GM21723 (cell line): ENCODE data around the gene REP15.
"Not testable (repeated sequence)": the region's sequence is repeated elsewhere in the genome, so short reads cannot be mapped to it uniquely, and the experiment has no call there.

Experiments
- ATAC-seq: cut with Tn5 transposase; IDR thresholded peaks from one replicate; pipeline ENCODE4 v1.9.1; 2021; ENCODE audit warnings: mild to moderate bottlenecking, moderate library complexity; ENCODE audit not compliant: unreplicated experiment

REP15 gene

DNA sequence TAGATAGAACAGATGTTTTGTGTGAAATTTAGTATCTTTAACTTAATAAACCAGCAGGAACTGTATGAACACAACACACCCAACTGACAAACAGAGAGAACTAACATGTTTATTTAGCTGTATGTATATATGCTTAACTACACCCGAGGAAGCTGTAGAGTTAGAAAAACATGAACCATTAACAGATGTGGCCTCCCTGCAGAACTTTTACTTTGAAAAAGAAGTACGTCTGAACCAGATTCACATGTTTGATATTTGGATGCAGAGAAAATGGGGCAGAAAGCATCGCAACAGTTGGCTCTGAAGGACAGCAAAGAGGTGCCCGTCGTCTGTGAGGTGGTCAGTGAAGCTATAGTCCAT lies at the start of gene REP15:
Gene REP15 (plus strand): TSS at position 155 of the 360 bp plus-strand sequence. CDS start 116 bp downstream, at position 271.
- ATAC-seq: no peak

DNA sequence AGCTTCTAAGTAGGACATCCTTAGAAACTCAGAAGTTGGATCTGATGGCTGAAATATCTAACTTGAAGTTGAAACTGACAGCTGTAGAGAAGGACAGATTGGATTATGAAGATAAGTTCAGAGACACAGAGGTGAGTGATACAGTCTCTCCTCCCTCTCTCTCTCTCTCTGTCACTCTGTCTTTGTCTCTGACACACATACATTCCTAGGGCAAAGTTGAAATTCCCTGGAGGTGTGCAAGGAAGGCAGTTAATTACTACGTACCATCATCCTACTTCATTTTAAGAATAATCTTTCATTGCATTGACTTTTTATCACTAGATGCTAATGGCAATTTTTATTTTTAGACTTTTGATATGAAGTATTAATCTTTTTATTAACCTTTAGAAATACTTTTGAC lies 46.2 kb upstream of the REP15 start:
- no peak for ATAC-seq

GRCh38 chr12:27651201-27651600 lies 45.0 kb upstream of the REP15 start:
- no peak for ATAC-seq

DNA sequence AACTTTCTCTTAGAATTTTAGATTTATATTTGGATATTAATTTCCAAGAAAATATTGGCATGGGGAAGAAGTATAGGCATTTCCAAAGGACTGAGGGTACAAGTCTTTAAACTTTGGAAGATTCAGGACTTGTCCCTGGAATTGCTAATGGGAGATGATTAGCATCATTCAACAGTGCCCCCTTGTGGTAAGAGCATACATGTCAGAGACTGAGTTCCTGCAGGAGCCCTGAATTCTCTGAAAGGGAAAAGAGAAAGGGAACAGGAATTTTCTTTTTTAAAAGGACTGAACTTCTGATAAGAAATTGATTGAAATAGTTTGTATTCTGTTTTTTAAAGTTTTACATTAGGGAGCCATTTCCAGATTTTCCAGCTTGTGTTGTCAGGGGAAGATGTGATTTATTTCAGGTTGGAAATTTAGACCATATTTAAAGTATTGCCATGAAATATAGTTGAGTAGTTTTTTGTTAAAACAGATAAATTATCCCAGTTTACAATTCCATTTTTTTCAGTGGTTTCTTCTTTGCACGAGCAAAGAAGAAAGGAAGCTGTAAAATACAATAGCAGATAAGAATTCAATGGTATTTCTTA lies 44.0 kb upstream of the REP15 start:
- ATAC-seq: no peak

- no peak for ATAC-seq
Observed at GRCh38 chr12:27653661-27654060, 42.6 kb upstream of the REP15 start.

DNA sequence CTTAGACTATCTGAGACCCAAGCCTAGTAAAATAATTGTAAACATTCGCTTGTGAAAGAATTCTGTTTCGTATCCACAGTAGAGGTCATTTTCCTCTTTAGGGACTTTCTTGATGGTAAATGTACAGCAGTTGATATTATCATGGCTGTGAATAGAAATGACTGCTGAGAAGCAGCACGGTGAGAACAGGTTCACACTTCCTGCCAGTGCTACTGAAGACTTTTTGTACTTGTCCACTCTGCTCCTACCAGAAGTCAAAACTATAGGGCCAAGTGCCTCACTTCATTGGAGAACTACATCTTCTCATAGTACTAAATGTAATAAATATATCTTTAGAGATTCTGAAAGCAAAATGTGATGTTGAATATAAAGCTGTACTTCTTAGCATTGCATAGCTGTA lies 40.8 kb upstream of the REP15 start:
- ATAC-seq: not testable (repeated sequence)

GRCh38 chr12:27657296-27657695 lies 39.0 kb upstream of the REP15 start:
- ATAC-seq: no peak

DNA sequence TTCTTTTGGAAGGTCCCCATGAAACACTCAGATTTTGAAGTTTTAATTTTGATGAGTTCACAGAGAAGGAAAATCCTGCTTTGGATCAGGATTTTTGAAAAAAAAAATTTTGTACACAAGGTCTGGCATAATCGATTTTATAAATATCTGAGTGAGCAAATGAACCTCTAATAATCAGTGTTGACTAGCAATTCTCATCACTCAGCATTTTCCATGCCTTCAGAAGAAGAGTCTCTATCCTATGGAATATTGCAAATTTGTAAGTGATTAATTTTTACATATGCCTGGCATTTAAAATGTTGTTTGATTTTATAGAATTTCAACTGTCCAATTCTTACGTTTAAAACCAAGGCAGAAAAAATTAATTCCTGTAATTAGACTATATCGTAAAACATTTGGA lies 30.5 kb upstream of the REP15 start:
- ATAC-seq: no peak

DNA sequence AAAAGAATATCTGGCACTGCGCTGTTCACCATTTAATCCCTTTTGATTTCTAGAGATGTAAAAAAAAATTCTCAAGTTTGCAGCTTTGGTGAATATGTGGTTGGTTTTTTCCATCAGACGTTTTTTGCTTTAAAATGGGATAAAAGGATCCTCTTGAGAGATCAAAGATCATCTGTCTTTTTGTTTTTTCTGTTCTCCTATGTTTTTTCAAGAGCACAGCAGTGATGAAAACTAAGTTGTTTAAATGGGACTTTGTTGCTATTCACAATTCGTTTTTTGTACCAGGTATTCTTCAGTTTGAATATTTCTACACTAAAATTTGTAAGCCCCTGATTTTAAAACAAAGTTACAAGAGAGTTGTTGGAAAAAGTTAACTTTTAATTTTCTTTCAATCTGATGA lies 29.7 kb upstream of the REP15 start:
- no peak for ATAC-seq

DNA sequence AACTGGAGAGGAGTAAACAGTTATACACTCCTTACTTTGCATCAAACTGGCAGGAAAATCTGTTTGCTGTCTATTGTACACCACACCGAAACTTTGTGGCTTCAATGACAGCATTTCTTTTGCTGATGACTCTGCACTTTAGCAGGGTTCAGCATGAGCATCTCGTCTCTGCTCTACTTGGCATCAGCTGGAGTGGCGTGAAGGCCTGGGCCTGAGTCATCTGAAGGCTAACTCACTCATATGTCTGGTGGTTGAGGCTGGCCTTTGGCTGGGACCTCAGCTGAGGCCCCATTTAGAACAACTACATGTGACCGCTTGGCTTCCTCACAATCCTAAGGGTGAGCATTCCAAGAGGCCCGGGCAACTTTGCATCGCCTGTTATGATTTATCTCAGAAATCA lies 28.7 kb upstream of the REP15 start:
- no peak for ATAC-seq

- ATAC-seq: no peak
Observed at GRCh38 chr12:27672051-27672450, 24.2 kb upstream of the REP15 start.

DNA sequence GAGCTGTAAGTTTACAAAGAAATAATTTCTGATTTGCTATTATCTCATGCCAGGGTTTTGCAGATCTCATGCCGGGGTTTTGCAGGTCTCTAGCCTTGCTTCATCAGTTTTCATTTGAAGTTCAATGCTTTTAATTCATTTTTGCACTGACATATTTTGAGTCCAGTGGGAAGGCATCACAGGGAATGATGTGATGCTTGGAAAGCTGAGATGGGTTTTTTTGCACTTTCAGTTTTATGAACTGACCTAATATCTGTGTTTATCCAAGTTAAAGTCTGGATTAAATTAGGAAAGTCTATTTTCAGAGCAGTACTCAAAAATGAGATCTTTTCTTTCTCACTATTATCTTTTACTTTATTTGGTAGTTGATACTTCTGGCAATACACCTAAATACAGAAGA lies 23.6 kb upstream of the REP15 start:
- ATAC-seq: no peak

- no peak for ATAC-seq
Observed at GRCh38 chr12:27673101-27673718, 23.0 kb upstream of the REP15 start.

DNA sequence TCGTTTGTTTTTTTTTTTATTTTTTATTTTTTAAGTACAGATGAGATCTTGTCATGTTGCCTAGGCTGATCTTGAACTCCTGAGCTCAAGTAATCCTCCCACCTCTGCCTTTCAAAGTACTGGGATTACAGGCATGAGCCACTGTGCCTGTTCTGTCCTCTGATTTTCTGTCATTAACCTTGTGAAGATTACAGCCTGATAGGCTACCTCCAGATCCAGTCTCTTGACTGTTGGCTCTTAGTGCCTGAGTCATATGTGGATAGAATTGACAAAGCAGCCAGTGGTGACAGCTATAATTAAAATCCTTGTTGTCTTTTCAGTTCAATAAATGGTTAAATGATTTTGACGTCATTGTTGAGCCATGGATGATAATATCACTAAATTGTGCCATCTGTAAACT lies 21.3 kb upstream of the REP15 start:
- no peak for ATAC-seq

- ATAC-seq: no peak
Observed at GRCh38 chr12:27680619-27681018, 15.6 kb upstream of the REP15 start.

DNA sequence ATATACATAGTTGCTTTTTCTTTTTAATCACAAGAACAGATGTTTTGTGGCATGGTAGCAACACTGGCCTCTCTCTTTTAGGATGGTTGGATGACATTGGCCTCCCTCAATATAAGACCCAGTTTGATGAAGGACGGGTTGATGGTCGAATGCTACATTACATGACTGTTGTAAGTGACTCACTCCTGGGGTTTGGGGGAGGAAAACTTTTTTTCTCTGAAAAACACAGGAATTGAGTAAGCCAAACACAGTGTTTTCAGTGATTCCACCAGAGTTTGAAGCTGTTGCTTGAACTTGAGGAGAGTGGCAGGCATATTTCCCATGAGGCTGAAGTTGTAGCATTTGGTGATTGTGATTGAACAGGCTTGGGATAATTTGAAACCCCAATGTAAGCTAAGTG lies 13.7 kb upstream of the REP15 start:
- ATAC-seq: no peak

GRCh38 chr12:27685274-27685673 lies 11.0 kb upstream of the REP15 start:
- ATAC-seq: no peak

- no peak for ATAC-seq
Observed at GRCh38 chr12:27686147-27686546, 10.1 kb upstream of the REP15 start.

DNA sequence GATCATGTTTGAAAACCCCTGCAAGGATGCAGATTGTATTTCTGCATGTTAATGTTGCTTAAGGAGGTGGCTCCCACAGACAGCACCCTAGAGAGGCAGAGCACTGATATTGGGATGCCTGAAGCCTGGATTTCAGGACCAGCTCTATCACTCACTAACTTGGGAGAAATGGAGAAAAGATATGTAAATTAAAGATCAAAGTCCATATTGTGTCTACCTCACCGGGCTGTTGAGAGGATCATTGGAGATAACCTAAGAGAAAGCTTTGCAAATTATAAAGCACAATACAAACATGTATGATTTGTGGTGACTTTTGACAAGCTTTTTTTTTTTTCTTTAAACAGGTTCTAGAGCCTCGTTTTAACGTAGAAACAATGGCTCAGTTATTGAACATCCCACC lies 7.6 kb upstream of the REP15 start:
- no peak for ATAC-seq

DNA sequence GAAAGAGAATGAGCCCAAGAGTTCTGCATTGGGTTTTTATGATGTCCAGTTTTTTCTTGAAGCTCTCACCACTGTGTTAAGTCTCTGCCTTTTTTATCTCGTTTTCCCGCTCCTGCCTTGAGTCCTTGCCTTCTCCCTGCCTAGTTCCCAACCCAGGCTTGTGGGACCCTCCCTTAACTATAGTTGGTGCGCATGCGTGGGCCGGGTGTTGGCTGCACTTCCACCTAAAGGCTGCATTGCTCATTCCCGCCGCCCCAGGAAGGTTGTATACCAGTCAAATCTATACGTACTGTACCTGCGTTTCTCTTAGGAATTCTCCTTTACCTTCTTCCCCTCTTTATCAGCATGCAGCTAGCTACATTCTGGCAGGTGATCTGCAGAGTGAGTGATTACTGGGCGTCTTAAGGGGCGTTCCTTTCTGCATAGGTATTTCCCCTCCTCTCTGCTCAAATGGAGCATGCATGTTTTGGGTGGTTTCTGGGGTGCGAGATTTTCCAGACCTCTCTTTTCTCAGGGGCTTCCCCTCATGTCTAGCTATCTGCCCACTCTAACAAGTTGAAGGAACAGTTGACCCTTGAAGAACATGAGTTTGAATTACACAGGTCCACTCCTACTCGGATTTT lies 6.6 kb upstream of the REP15 start:
- ATAC-seq: no peak

DNA sequence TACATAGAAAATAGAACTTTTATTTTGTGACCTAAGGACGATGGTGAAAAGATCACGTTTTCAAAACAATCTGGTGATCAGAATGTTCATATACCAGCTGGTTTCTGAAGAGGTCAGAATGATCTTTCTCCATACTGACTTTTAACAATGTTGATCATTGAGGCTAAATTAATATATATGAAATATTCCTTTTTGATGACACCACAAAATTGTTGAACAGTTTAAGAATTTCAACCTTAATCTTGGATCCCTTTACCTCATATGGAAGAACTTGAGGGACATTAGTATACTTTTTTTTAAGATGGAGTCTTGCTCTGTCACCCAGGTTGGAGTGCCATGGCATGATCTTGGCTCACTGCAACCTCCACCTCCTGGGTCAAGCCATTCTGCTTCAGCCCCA lies 2.8 kb upstream of the REP15 start:
- ATAC-seq: no peak

- no peak for ATAC-seq
Observed at GRCh38 chr12:27695556-27696292, 523 bp upstream of the REP15 start.
